22Rv1 (cell line): ENCODE data around the gene POLR3A.

Experiments used
- CTCF ChIP-seq: fragments of 450-650 bp; IDR thresholded peaks from 2 replicates; pipeline ENCODE4 v1.5.1; 2017; ENCODE audit warnings: mild to moderate bottlenecking
- ZFX ChIP-seq: fragments of 450-650 bp; IDR thresholded peaks from 2 replicates; pipeline ENCODE4 v1.6.1; 2017; ENCODE audit warnings: antibody characterized with exemption, borderline replicate concordance

GRCh38 chr10:78065611-78066010 is 36.3 kb upstream of the POLR3A start:
- TF ChIP-seq CTCF (no peak), ZFX (no peak)
